PC-9 (cell line): ENCODE measurements around the gene PTH1R. TPM values are rescaled to one million over a fixed set of nuclear protein-coding genes. Genes with fewer than 3 reads are reported as not detected.

ENCODE experiments used
- BruUV-seq: library from RNA; stranded (reverse); fragments of 400-500 nt; replicated peaks from 2 replicates; lab custom pipeline; 2021; lab: Mats Ljungman, UMichigan
- CTCF ChIA-PET: fragments of 300-600 bp; sonication (Branson Sonifier 250); formaldehyde crosslinking; loops from one replicate; lab custom pipeline; 2022; ENCODE audit warnings: antibody characterized with exemption; lab: Charles Lee
- POLR2A ChIA-PET: fragments of 300-600 bp; sonication (Branson Sonifier 250); formaldehyde crosslinking; loops from one replicate; lab custom pipeline; 2022; ENCODE audit warnings: antibody characterized with exemption; ENCODE audit not compliant: unreplicated experiment; lab: Charles Lee
- DNase-seq, 2 experiments: peaks; one replicate each; pipeline versions ENCODE4 v3.0.0 to v3.0.0-alpha.2; 2015 to 2022; ENCODE audit warnings: mixed read lengths in 1 of 2
- H2AFZ ChIP-seq: fragments of 200-600 bp; sonication (generic); 2 replicates; pipeline ENCODE4 v1.8.1; 2017; ENCODE audit warnings: antibody characterized with exemption
- H3F3A ChIP-seq: fragments of 200-600 bp; sonication (generic); 2 replicates; pipeline ENCODE4 v1.8.1; 2017; ENCODE audit warnings: antibody characterized with exemption, mild to moderate bottlenecking, low read depth; ENCODE audit not compliant: insufficient read depth
- H3K27ac ChIP-seq: fragments of 200-600 bp; sonication (generic); 2 replicates; pipeline ENCODE4 v1.6.1; 2016; ENCODE audit warnings: mixed run types
- H3K27me3 ChIP-seq: fragments of 200-600 bp; sonication (generic); 2 replicates; pipeline ENCODE4 v1.6.1; 2016; ENCODE audit warnings: low read depth, mixed run types; ENCODE audit not compliant: insufficient read depth
- H3K36me3 ChIP-seq: fragments of 200-600 bp; sonication (generic); 2 replicates; pipeline ENCODE4 v1.6.1; 2016; ENCODE audit warnings: low read depth, mixed run types
- H3K4me1 ChIP-seq: fragments of 200-600 bp; sonication (generic); replicated peaks from 2 replicates; pipeline ENCODE4 v1.6.1; 2016; ENCODE audit warnings: mixed run types; ENCODE audit not compliant: insufficient read depth
- H3K4me2 ChIP-seq: fragments of 200-600 bp; sonication (generic); 2 replicates; pipeline ENCODE4 v1.6.1; 2017; ENCODE audit warnings: mixed run types
- H3K4me3 ChIP-seq: fragments of 200-600 bp; sonication (generic); 2 replicates; pipeline ENCODE4 v1.6.1; 2016; ENCODE audit warnings: mixed run types
- H3K79me2 ChIP-seq: fragments of 200-600 bp; sonication (generic); 2 replicates; pipeline ENCODE4 v1.6.1; 2017; ENCODE audit warnings: low read depth, mixed run types
- H3K9me2 ChIP-seq: fragments of 200-600 bp; sonication (generic); 2 replicates; pipeline ENCODE4 v1.8.1; 2017; ENCODE audit warnings: mild to moderate bottlenecking; ENCODE audit not compliant: insufficient read depth
- H3K9me3 ChIP-seq: fragments of 200-600 bp; sonication (generic); 2 replicates; pipeline ENCODE4 v1.8.1; 2016; ENCODE audit warnings: low read depth; ENCODE audit not compliant: insufficient read depth
- H4K20me1 ChIP-seq: fragments of 200-600 bp; sonication (generic); 2 replicates; pipeline ENCODE4 v1.8.1; 2017; ENCODE audit not compliant: insufficient read depth
- CTCF ChIP-seq: fragments of 200-600 bp; sonication (generic); conservative IDR thresholded peaks from 2 replicates; pipeline ENCODE4 v1.6.1; 2017; ENCODE audit warnings: mixed run types, antibody characterized with exemption, mild to moderate bottlenecking, moderate library complexity
- EZH2 ChIP-seq: fragments of 200-600 bp; sonication (generic); IDR thresholded peaks from 2 replicates; pipeline ENCODE4 v1.8.0; 2017; ENCODE audit warnings: antibody characterized with exemption, low read depth
- intact Hi-C: fragments of 100-400 bp; cut with micrococcal nuclease; formaldehyde crosslinking; loops from one replicate; pipeline ENCODE4 v1.10.0; 2022; ENCODE audit not compliant: unreplicated experiment
- total RNA-seq: library from RNA; stranded (reverse); gene quantifications from 2 replicates; pipeline ENCODE4 v1.2.3, GENCODE V29; 2021

The PTH1R gene
- total RNA-seq, 1 experiment from 2014 or later = not detected

GRCh38 chr3:46923559-46924350 lies 46.2 kb downstream of the PTH1R start:
- H2AFZ ChIP-seq = no peak overlapping the region
- no peaks in the 10 kb centered on the region for H3K9me2 ChIP-seq
- H4K20me1 ChIP-seq = peaks cover 5% of the 10 kb centered on the region; the same call in 1 of the 2 replicates
- no peak for DNase-seq
- peaks cover 4% of the 10 kb centered on the region; the same call in 1 of the 2 replicates for H3K4me1 ChIP-seq
- H3K79me2 ChIP-seq = peaks cover 27% of the 10 kb centered on the region
- no peak for TF ChIP-seq EZH2
- peak; percentile 72 for TF ChIP-seq CTCF
- BruUV-seq = no TSS peak
- no peaks in the 10 kb centered on the region for H3K27me3 ChIP-seq
- intact Hi-C loops = loop anchor here (1.0 to 10.0 kb wide), 2 partner anchors 75 to 401 kb away; no protein-coding TSS in a partner anchor
- H3K27ac ChIP-seq = no peak overlapping the region
- no peak overlapping the region for H3K4me3 ChIP-seq
- no peaks in the 10 kb centered on the region for H3F3A ChIP-seq
- peaks cover 13% of the 10 kb centered on the region; the same call in 1 of the 2 replicates for H3K36me3 ChIP-seq
- no peaks in the 10 kb centered on the region for H3K9me3 ChIP-seq
- CTCF ChIA-PET = interaction anchor here (0.6 kb wide), 1 partner anchor 15 kb away, joined by 6 read pairs; no protein-coding TSS in a partner anchor
- POLR2A ChIA-PET = no interaction called here
- H3K4me2 ChIP-seq = no peak overlapping the region

GRCh38 chr3:46924921-46925584 lies 47.5 kb downstream of the PTH1R start:
- no TSS peak for BruUV-seq
- peaks cover 10% of the 10 kb centered on the region; the same call in 1 of the 2 replicates for H3K36me3 ChIP-seq
- ChIA-PET POLR2A (no interaction called here), CTCF (no interaction called here)
- H3K9me2 ChIP-seq = no peaks in the 10 kb centered on the region
- no peak for TF ChIP-seq EZH2
- no peak for TF ChIP-seq CTCF
- no peak overlapping the region for H2AFZ ChIP-seq
- intact Hi-C loops = loop anchor here (10.0 kb wide), 1 partner anchor 400 kb away; no protein-coding TSS in a partner anchor
- H4K20me1 ChIP-seq = peaks cover 5% of the 10 kb centered on the region; the same call in 1 of the 2 replicates
- no peaks in the 10 kb centered on the region for H3K9me3 ChIP-seq
- no peak for DNase-seq
- H3K4me3 ChIP-seq = no peak overlapping the region
- peaks cover 17% of the 10 kb centered on the region for H3K4me1 ChIP-seq
- H3K27ac ChIP-seq = no peak overlapping the region
- H3K79me2 ChIP-seq = peaks cover 36% of the 10 kb centered on the region
- no peak overlapping the region for H3K4me2 ChIP-seq
- no peaks in the 10 kb centered on the region for H3K27me3 ChIP-seq
- H3F3A ChIP-seq = peaks cover 7% of the 10 kb centered on the region; the same call in 1 of the 2 replicates

GRCh38 chr3:46925585-46925934 lies 48.0 kb downstream of the PTH1R start:
- peaks cover 5% of the 10 kb centered on the region; the same call in 1 of the 2 replicates for H4K20me1 ChIP-seq
- H2AFZ ChIP-seq = no peak overlapping the region
- no peak overlapping the region for H3K27ac ChIP-seq
- peaks cover 12% of the 10 kb centered on the region; the same call in 1 of the 2 replicates for H3F3A ChIP-seq
- no peaks in the 10 kb centered on the region for H3K9me3 ChIP-seq
- peaks cover 10% of the 10 kb centered on the region; the same call in 1 of the 2 replicates for H3K36me3 ChIP-seq
- H3K4me2 ChIP-seq = no peak overlapping the region
- no peak for DNase-seq
- ChIA-PET CTCF (no interaction called here), POLR2A (no interaction called here)
- no peak overlapping the region for H3K4me3 ChIP-seq
- H3K4me1 ChIP-seq = peaks cover 22% of the 10 kb centered on the region
- H3K79me2 ChIP-seq = peaks cover 36% of the 10 kb centered on the region
- TF ChIP-seq CTCF = no peak
- TF ChIP-seq EZH2 = no peak
- H3K27me3 ChIP-seq = no peaks in the 10 kb centered on the region
- no TSS peak for BruUV-seq
- no peaks in the 10 kb centered on the region for H3K9me2 ChIP-seq
- intact Hi-C loops = loop anchor here (10.0 kb wide), 1 partner anchor 399 kb away; no protein-coding TSS in a partner anchor
